DOHH2 (cell line): ENCODE measurements around the gene SMOC2.

Experiments
- H3F3A ChIP-seq: fragments of 200-600 bp; sonication (generic), shearing (Covaris generic); 2 replicates; pipeline ENCODE4 v1.6.0; 2016; ENCODE audit warnings: antibody characterized with exemption, mild to moderate bottlenecking; ENCODE audit not compliant: control insufficient read depth, insufficient read depth
- H3K27ac ChIP-seq: fragments of 200-600 bp; sonication (generic); 2 replicates; pipeline ENCODE4 v1.5.1; 2014; ENCODE audit warnings: low read depth, mild to moderate bottlenecking, low read length, moderate library complexity
- H3K27me3 ChIP-seq: fragments of 200-600 bp; sonication (generic); 2 replicates; pipeline ENCODE4 v1.6.1; 2014; ENCODE audit warnings: mild to moderate bottlenecking, low read length, mixed read lengths; ENCODE audit not compliant: control insufficient read depth
- H3K36me3 ChIP-seq: fragments of 200-600 bp; sonication (generic); 2 replicates; pipeline ENCODE4 v1.6.1; 2014; ENCODE audit warnings: mild to moderate bottlenecking, low read length, moderate library complexity, mixed read lengths; ENCODE audit not compliant: control insufficient read depth
- H3K4me1 ChIP-seq: fragments of 200-600 bp; sonication (generic); 2 replicates; pipeline ENCODE4 v1.6.1; 2014; ENCODE audit warnings: mild to moderate bottlenecking, low read length, mixed read lengths; ENCODE audit not compliant: control insufficient read depth
- H3K4me2 ChIP-seq: fragments of 200-600 bp; sonication (generic); 2 replicates; pipeline ENCODE4 v1.6.0; 2014; ENCODE audit warnings: mild to moderate bottlenecking, low read length, moderate library complexity
- H3K4me3 ChIP-seq: fragments of 200-600 bp; sonication (generic); 2 replicates; pipeline ENCODE4 v1.5.1; 2014; ENCODE audit warnings: mild to moderate bottlenecking, low read length, mixed read lengths
- H3K79me2 ChIP-seq: fragments of 200-600 bp; sonication (generic); 2 replicates; pipeline ENCODE4 v1.6.1; 2014; ENCODE audit warnings: mild to moderate bottlenecking, low read length, mixed read lengths; ENCODE audit not compliant: control insufficient read depth
- H3K9me2 ChIP-seq: fragments of 200-600 bp; sonication (generic); replicated peaks from 2 replicates; pipeline ENCODE4 v1.6.1; 2014; ENCODE audit warnings: mild to moderate bottlenecking, low read length, mixed read lengths; ENCODE audit not compliant: control insufficient read depth
- H3K9me3 ChIP-seq: fragments of 200-600 bp; sonication (generic); 2 replicates; pipeline ENCODE4 v1.6.1; 2014; ENCODE audit warnings: antibody characterized with exemption, low read length, mixed read lengths; ENCODE audit not compliant: control insufficient read depth, insufficient read depth
- H4K20me1 ChIP-seq: fragments of 200-600 bp; sonication (generic); 2 replicates; pipeline ENCODE4 v1.6.0; 2014; ENCODE audit warnings: low read depth, mild to moderate bottlenecking, antibody characterized with exemption, low read length, moderate library complexity; ENCODE audit not compliant: control insufficient read depth, insufficient read depth
- EZH2phosphoT487 ChIP-seq: fragments of 200-600 bp; sonication (generic); IDR thresholded peaks from 2 replicates; pipeline ENCODE4 v1.6.1; 2017; ENCODE audit warnings: borderline replicate concordance, mild to moderate bottlenecking, antibody characterized with exemption, low read length, moderate library complexity, mixed read lengths
- TF ChIP-seq, protein P1 (sequence below): fragments of 200-600 bp; sonication (generic); IDR thresholded peaks from one replicate; pipeline ENCODE4 v1.5.1; 2014; ENCODE audit warnings: antibody characterized with exemption, mild to moderate bottlenecking, low read depth, low read length; ENCODE audit not compliant: poor library complexity, severe bottlenecking

SMOC2 gene

DNA sequence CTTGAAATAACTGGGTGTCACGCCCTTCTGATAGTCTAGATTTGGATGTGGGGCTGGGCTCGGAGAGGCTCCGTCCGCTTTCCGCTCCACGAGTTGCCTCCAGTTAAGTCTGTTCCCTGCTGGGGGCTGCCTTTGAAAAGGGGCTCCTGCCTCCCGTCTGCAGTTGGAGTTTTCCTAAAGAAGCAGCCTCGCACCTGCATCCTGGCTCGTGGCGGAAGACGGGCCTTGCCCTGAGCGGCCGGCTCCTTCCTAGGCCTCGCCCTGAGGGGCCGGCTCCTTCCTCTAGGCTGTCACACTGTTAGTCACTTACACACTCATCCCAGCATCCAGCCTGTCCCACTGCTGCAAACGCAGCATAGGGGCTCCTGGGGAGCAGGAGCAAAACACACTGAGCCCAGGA, 74.4 kb downstream of the SMOC2 start:
- no peaks in the 10 kb centered on the region for H3K9me2 ChIP-seq
- TF ChIP-seq, protein P1, sequence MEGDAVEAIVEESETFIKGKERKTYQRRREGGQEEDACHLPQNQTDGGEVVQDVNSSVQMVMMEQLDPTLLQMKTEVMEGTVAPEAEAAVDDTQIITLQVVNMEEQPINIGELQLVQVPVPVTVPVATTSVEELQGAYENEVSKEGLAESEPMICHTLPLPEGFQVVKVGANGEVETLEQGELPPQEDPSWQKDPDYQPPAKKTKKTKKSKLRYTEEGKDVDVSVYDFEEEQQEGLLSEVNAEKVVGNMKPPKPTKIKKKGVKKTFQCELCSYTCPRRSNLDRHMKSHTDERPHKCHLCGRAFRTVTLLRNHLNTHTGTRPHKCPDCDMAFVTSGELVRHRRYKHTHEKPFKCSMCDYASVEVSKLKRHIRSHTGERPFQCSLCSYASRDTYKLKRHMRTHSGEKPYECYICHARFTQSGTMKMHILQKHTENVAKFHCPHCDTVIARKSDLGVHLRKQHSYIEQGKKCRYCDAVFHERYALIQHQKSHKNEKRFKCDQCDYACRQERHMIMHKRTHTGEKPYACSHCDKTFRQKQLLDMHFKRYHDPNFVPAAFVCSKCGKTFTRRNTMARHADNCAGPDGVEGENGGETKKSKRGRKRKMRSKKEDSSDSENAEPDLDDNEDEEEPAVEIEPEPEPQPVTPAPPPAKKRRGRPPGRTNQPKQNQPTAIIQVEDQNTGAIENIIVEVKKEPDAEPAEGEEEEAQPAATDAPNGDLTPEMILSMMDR, result no peak
- no peak overlapping the region for H3K4me3 ChIP-seq
- H3F3A ChIP-seq, result no peaks in the 10 kb centered on the region
- H3K4me1 ChIP-seq, result no peaks in the 10 kb centered on the region
- H3K4me2 ChIP-seq, result no peak overlapping the region
- peaks cover 26% of the 10 kb centered on the region; the same call in 1 of the 2 replicates for H3K9me3 ChIP-seq
- H4K20me1 ChIP-seq, result no peaks in the 10 kb centered on the region
- H3K27ac ChIP-seq, result no peak overlapping the region
- H3K27me3 ChIP-seq, result no peaks in the 10 kb centered on the region
- no peaks in the 10 kb centered on the region for H3K36me3 ChIP-seq
- H3K79me2 ChIP-seq, result no peaks in the 10 kb centered on the region

DNA sequence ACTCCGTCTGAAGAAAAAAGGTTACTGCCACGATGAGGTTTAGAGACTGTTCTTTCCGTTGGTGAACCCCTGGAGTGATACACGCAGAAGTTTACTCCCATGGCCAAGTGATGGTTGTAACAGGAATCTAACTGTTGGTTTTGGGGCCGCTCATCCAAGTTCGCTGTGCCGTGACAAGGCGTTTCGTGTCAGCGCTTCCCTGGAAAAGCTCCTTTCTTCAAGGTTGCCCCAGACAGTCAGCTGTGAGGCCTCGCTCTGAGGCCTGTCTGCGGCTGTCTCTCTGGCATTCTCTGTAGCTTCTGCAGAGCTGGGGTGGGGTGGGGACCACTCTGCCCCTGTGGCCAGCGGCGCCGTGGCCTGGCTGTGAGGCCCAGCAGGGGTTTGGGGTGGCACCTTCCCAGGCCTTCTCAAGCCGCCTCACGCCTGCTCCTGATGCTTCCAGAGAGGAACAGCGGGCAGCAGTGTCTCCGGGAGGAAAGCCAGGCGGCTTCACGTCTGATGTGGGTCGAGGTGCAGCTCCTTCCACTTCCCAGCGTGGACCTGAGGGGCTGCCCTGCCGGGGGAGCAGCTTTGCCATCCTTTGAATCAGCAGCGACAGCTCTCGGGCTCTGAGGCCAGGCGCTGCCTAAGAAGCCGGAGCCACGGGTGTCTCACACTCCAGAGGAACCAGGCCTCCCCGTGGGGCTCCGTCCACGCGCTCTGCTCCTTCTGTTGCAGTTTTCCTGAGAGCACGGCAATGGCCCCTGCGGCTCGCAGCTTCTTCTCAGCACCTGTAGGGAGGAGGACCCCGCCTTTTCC, 76.2 kb downstream of the SMOC2 start:
- no peaks in the 10 kb centered on the region for H3K36me3 ChIP-seq
- H3K4me1 ChIP-seq, result no peaks in the 10 kb centered on the region
- H4K20me1 ChIP-seq, result no peaks in the 10 kb centered on the region
- H3K4me2 ChIP-seq, result no peak overlapping the region
- H3K9me2 ChIP-seq, result no peaks in the 10 kb centered on the region
- TF ChIP-seq, protein P1, result no peak
- no peak for TF ChIP-seq EZH2phosphoT487
- no peaks in the 10 kb centered on the region for H3K27me3 ChIP-seq
- no peaks in the 10 kb centered on the region for H3K79me2 ChIP-seq
- H3K9me3 ChIP-seq, result peaks cover 32% of the 10 kb centered on the region; the same call in 1 of the 2 replicates
- H3K4me3 ChIP-seq, result no peak overlapping the region
- no peaks in the 10 kb centered on the region for H3F3A ChIP-seq
- H3K27ac ChIP-seq, result no peak overlapping the region

DNA sequence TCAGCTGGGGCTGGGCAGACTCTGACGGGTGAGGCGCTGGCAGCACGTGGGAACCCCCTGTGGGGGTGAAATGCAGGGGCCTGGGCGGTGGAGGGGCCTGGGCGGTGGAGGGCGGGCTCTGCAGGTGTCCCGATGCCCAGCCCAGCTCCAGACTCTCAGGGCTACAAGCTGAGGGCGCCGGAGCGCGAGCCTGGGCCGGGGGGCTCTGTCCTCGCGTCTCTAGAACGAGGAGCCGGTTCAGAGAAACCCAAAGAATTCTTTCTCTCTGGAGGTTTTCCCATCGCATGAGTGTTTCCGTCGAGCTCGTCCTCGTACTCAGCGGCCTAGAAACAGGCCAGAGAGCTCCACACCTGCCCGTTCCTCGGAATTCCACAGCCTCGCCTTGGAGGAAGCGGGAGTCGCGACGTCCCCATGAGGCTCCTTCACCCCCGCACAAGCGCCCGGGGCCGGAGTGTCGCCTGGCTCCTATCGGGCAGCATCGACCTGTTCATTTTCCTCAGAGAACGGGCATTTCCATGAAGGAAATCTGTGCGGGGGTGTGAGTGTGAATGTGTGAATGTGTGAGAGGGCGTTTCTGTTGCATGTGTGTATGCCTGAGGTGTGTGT, 76.9 kb downstream of the SMOC2 start:
- H4K20me1 ChIP-seq, result no peaks in the 10 kb centered on the region
- no peaks in the 10 kb centered on the region for H3K9me2 ChIP-seq
- no peaks in the 10 kb centered on the region for H3K27me3 ChIP-seq
- H3K4me1 ChIP-seq, result no peaks in the 10 kb centered on the region
- H3K36me3 ChIP-seq, result no peaks in the 10 kb centered on the region
- H3K4me3 ChIP-seq, result no peak overlapping the region
- H3K79me2 ChIP-seq, result no peaks in the 10 kb centered on the region
- H3K9me3 ChIP-seq, result peaks cover 35% of the 10 kb centered on the region; the same call in 1 of the 2 replicates
- no peak overlapping the region for H3K4me2 ChIP-seq
- H3F3A ChIP-seq, result no peaks in the 10 kb centered on the region
- TF ChIP-seq EZH2phosphoT487, result no peak
- no peak overlapping the region for H3K27ac ChIP-seq

DNA sequence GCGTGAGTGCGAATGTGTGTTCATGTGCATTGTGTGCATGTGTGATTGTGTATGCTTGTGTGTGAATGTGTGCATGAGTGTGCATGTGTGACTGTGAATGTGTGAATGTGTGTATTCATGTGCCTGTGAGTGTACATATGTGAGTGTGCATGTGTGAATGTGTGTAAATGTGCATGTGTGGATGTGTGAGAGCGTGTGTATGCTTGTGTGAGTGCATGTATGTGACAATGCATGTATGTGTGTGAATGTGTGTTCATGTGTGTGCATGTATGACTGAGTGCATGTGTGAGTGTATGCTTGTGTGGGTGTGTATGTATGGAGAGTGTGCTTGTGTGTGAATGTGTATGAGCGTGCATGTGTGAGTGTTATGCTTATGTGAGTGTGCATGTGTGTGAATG, 77.4 kb downstream of the SMOC2 start:
- H3K27me3 ChIP-seq, result no peaks in the 10 kb centered on the region
- H3K27ac ChIP-seq, result no peak overlapping the region
- TF ChIP-seq, protein P1, result no peak
- TF ChIP-seq EZH2phosphoT487, result no peak
- H3K9me2 ChIP-seq, result no peaks in the 10 kb centered on the region
- H3K4me1 ChIP-seq, result no peaks in the 10 kb centered on the region
- no peaks in the 10 kb centered on the region for H4K20me1 ChIP-seq
- no peaks in the 10 kb centered on the region for H3K36me3 ChIP-seq
- peaks cover 35% of the 10 kb centered on the region; the same call in 1 of the 2 replicates for H3K9me3 ChIP-seq
- H3K79me2 ChIP-seq, result no peaks in the 10 kb centered on the region
- H3K4me2 ChIP-seq, result no peak overlapping the region
- H3K4me3 ChIP-seq, result no peak overlapping the region
- H3F3A ChIP-seq, result no peaks in the 10 kb centered on the region
